ENCODE data around the gene ITIH3.

Gene ITIH3

DNA sequence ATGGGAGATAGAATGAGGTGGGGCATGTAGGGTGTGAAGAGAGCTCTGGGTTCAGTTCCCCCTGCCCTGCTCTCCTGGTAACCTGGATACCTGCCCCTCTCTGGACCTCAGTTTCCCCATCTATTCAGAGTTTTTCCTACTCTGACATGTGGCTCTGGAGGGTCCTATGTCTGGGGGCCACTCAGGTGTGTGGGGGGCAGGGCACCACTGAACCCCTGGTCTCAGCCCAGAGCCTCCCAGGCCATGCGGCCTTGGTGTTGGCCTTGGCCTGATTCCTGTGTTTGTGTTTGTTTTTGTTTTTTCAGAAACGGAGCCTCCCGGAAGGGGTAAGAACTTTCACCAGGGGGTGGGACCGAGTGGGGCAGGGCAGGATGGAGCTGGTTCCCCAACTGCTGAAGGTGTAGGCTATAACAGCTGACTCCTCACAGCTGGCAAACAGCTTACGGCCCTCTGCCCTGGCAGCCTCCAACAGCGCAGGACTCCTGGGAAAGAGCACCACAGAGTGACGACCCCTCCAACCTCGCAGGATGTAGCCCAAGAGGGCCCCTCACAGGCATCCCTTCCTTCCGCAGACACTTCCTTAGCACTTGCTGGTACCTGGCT is 803 bp downstream of the ITIH3 start:
- no peak for DNase-seq (ENCODE audit: low read depth in 2 of 2)

DNA sequence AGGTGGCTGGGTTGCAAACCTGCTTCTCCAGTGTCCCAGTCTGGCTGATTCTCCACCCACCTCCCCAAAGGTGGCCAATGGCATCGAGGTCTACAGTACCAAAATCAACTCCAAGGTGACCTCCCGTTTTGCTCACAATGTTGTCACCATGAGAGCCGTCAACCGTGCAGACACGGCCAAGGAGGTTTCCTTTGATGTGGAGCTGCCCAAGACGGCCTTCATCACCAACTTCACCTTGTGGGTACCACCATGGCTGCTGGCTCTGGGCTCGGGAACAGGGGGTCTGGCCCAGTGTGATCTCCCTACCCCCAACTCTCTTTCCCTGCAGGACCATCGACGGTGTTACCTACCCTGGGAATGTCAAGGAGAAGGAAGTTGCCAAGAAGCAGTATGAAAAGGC is 1.8 kb downstream of the ITIH3 start:
- no peak for DNase-seq (ENCODE audit: low read depth in 2 of 2)

DNA sequence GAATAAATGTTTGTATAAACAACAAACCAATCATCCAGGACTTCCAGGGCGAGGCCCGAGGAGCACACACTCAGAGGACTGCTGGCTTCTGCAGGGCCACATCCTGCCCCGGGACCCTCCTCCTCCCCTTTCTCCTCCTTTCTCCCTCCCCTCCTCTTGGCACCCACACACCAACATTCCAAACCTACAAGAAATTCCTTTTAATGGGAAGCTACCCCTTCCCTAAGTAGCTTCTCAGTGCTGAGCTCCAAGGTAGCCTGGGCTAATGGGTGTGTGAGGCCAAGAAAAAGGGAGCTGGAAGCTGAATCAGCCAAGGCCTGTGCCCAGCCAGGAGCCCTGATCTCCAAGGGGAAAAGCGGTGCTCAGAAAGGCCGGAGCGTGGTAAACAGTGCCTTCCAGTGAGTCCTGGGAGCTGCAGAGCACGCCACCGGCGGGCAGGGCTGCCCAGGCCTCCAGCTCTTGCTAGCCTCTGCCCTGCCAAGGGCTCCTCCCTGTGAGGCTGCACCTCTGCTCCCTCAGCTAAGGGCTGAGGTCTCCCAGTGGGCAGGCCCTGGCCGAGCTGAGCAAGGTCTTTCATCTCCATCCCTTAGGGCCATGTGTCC is 3.9 kb downstream of the ITIH3 start:
- DNase-seq (ENCODE audit: low read depth in 2 of 2), result no peak

DNA sequence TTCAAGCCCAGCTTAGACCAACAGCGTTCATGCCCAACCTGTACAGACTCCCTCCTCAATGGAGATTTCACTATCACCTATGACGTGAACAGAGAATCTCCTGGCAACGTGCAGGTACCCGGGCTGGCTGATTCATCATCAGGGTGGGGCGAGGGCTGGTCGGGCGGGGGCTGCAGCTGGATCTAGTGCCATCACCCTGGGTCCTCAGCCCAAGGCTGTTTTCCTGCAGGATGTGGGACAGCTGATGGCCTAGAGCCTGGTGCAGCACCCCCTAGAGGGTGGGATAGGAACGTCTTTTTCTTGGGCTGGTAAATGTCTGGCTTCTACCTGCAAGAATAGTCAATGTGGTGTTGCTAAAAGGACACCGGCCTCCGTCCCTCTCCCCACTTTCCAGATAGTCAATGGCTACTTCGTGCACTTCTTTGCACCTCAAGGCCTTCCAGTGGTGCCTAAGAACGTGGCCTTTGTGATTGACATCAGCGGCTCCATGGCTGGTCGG is 4.4 kb downstream of the ITIH3 start:
- no peak for DNase-seq (ENCODE audit: low read depth in 2 of 2)

DNA sequence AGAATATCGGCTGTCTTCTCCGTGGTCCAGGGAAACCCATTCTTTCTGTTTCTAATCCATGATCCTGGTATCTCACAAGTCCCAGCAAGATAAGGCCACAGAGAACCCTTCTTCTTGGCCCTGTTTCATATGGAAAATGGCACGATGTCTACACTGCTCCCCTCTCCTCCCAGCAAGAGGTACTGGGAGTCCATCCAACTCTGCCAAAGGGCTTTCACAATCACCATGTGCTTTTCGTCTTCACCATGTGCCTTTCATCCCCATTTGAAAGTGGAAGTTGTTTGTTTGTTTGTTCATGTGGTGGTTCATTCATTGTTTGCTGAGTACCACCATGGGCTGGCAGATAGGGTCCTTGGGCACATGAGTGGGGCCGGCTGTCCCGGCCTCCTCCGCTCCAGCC is 5.5 kb downstream of the ITIH3 start:
- DNase-seq (ENCODE audit: low read depth in 2 of 2), result no peak

DNA sequence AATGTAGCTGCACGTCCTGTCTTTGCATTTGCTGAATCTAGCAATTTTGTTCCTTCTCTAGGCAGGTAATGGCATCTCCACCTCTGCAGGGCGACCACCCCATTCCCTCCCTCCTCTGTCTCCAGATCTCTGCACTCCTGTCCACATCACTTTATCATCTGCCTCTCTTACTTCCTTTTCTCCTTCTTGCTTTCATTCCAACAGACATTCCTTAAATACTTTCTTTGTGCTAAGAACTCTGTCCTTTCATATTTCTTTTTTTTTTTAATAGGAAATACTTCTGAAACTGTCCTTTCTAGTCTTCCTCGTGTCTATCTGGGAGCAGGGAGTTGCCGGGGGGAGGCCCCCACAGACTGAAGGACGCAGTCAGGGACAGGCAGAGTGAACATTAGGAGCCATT is 7.2 kb downstream of the ITIH3 start:
- no peak for DNase-seq (ENCODE audit: low read depth in 2 of 2)

DNA sequence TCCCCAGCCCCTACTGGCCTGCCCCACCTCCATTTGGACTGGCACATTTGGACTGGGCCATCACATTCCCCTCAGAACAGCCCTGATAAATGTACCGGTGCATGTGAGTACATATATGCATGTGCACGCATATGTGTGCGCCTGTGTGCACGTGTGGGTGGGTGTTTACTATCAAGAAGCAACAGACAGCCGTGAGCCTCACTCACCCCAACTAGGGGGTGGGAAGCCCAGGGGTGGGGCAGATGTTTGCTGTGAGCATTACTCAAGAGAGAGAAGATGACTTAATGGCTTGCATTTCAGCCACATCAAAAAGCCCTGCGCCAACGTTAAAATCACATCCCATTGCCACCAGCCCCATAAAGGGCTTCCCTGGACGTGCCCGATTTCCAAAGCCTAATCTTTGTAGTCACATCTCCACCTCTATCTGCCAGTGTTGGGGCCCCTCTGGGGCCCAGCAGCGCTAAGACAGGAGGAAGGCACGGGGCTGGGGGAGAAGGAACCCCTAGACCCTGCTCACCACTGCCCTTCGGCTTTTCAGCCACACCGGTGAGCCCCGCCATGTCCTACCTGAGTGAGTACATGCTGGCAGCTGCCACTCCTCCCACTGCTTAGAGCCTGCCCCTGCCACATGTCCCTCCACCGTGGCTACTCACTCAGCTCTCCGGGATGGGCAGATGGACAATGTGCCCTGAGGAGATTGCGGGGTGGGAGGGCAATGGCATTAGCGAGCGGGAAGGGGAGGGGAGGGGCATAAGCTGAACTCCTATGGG is 10.9 kb downstream of the ITIH3 start:
- no peak for DNase-seq (ENCODE audit: low read depth in 2 of 2)

DNA sequence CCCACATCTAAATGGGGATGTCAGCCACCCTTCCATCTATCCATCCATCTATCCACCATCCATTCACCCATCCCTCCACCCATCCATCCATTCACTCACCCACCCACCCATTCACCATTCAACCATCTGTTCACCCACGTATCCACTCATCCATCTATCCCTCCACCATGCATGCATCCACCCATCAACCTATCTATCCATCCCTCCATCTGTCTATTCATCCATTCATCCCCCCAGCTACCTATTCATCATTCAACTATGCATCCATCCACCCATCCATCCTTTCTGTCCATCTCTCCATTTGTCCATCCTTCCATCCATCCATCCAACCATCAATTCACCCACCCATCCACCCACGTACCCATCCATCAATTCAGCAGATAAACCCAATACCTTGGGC is 14.6 kb downstream of the ITIH3 start:
- DNase-seq (ENCODE audit: low read depth in 2 of 2), result no peak

DNA sequence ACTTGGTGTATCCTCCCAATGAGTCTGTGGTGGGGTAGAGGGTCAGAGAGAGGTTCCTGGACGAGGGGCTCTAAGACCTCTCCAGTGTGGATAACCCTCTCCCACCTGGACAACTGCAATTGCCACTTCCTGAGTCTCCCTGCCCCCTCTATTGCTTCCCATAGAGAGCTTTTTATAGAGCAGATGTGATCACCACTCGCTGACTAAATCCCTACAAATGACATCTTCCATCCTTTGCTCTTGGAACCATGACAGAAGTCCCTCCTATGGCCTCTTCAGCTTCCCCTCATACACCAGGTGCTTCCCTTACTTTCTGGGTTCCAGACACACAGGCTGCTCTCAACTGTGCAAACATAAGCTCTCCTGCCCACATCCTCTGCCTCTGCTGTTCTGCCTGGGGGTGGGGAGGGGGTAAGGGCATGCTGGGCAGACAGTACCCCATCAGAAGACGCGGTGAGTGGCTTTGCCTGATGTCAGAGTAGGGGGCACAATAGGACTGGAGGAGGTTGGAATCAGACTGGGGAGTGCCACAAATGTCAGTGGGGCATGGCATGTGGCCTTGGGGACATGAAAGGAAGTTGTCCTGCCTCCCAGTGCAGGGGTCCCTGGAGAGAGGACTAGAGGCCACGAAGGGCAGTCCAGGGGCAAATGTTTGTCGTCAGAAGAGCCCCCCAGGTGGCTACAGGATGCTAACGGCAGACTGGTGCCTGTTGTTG is 15.2 kb downstream of the ITIH3 start:
- DNase-seq (ENCODE audit: low read depth in 2 of 2), result no peak

DNA sequence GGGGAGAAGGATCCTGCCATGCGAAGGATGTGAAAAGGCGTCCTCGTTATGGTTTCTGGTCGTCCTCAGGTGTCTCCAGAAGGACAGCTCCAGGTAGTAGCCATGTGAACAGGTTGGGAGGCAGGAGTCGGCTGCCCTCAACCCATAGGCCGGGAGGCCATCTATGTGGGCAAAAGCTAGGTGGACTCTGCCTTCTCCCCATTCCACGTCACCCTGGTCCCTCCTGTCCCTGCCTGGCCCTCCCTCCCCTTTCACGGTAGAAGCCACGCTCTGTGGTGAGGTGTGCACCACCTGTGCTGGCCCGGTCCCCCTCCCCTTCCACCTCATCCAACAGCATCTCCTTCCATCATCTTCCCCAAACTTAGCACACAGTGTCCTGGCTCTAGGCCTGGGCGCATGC is 16.3 kb downstream of the ITIH3 start:
- no peak for DNase-seq (ENCODE audit: low read depth in 2 of 2)

DNA sequence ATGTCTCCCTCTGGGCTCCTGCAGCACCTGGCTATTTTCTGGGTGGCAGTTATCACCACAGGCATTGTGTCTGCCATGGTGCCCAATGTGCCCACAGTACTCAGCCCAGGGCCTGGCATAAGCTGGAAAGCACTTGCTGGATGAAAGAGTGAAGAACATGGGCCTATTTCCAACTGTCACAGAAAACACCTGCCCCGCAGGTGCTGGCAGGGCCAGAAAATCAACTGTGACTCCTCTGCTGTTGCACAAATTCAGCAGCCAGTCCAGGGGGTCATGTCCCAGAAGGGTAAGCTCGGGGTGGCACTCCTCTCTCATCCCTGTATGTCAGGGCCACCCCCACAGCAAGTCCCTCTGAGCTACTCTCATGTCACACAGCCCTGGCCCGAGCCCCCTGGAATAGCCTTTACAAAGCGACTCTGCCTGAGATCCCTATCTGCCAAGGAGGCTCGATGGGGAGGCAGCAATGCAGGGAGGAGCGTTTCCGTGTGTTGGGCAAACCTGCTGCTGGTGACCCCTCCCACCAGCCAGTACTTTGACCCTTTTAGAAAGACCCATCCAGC is 16.9 kb downstream of the ITIH3 start:
- DNase-seq (ENCODE audit: low read depth in 2 of 2), result no peak

DNA sequence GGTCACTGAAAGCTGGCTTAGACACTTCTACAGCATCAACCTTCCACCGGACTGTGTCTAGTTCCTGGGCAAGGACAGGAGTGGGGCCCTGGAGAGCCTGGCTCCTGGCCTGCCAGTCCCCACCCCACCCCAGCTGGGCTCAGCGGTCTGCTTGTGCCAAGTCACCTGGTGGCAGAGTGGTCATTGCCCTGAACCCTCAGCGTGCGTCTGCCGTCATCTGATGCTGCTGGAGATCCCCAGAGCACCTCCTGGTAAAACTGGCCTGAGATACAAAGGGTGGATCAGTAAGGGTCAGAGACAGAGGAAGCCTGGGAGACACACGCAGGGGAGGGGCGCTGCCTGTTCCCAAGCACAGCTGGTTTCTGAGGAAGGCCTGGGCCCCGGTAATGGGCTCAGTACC is 19.2 kb downstream of the ITIH3 start:
- no peak for DNase-seq (ENCODE audit: low read depth in 2 of 2)

DNA sequence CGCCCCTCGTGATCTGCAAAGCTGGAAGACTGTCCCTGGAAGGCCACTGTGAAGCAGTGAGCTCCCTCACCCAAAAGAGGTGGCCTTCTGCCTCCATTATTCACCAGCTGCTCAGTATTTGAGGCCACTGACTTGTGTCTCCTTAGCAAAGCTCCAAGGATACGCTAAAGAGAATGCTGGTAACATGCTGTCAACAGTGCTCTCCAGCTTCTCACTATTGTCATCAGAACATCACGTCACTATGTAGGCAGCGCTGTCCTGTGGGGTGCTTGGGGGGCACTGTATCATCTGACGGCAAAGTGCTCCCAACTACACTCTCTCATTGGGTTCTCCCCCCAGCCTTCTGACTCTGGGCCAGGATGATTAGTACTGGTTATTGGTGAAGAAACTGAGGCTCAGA is 21.6 kb downstream of the ITIH3 start:
- no peak for DNase-seq (ENCODE audit: low read depth in 2 of 2)

DNA sequence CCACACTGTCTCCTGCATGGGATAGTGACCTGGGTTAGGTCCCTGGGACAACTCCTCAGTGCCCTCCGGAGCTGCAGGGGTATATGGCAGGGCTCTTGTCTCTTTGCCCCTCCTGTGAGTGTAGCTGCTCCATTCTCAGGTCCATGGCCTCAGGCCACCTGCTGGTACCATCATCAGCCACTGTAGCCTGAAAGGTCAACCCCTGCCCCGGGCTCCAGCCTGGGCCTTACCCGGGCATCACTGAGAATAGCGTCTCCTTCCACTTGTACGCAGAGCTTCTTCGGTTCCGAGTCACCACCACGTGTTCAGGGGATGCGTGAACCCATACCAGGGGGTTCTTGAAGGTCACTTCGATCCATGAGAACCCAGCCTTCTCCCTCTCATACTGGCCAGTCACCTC is 22.1 kb downstream of the ITIH3 start:
- no peak for DNase-seq (ENCODE audit: low read depth in 2 of 2)

DNA sequence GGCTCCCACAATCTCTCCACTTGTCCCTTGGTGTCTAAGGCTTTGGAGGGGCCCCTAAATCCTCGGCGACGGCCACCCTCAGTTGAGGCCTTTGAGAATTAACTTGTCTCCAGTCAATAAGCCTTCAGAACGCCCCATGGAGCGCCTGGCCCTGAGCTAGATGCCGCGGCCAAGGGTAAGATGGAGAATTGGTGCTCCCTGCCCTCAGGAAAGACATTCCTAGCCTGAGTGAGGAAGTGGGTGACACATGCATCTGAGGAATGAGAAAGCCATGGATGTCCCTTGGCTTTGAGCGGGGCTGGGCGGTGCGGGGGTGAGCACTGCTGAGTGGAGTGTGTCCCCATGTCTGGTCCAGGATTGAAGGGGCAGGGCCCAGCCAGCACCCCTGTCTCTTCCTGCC is 22.6 kb downstream of the ITIH3 start:
- no peak for DNase-seq (ENCODE audit: low read depth in 2 of 2)

DNA sequence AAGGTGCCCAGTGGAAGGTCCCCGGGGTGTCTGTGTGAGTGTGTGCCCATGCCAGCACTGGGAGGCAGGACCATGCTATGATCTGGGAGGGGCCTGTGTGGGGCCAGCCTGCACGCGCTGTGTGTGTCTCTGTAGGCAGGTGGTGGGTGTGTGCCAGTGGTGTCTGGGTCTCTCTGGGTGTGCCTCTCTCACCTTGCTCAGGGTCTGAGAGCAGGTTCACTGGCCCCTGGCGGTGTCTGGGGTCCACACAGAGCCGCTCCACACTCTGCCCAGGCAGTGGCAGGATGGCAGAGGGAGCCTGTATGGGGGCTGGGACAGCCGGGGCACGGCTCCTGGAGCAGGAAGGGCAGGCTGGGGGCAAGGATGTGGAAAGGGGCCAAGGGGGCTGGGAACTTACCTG is 23.3 kb downstream of the ITIH3 start:
- no peak for DNase-seq (ENCODE audit: low read depth in 2 of 2)

DNA sequence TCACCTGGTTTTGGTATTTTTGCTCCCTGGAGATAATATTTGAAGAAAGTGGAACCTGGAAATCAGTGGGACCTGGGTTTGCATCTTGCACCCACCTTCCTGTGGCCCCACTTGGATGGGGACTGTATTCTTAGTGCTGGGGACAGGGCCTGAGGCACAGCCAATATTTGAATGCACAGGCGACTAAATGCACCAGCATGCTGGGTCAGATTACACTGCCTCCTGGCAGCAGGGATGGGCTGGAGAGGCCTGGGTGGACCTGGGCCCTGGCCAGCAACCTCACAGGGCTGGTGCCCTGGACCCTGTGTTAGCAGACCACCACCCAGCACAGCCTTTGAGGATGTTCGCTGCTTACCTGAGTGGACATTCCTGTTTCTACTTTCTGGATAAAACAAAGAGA is 25.3 kb downstream of the ITIH3 start:
- DNase-seq (ENCODE audit: low read depth in 2 of 2), result no peak

DNA sequence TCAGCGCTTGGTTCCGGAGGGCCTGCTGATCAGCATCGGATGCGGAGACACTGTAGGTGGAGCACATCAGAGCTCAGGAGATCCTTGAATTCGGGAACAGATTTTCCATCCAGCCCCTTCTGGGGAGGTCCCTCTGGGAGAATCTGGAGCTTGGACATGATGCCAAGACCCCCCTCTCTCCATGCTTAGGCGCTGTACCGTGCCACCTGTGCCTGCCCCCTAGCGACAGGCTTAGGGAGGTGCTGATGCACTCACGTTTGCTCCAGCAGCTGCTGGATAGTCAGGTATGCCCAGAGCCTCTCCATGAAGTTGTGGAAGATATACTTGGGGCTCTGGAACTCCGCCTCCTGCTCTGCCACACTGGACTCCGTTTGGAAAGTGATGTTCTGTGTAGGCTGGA is 26.1 kb downstream of the ITIH3 start:
- no peak for DNase-seq (ENCODE audit: low read depth in 2 of 2)

DNA sequence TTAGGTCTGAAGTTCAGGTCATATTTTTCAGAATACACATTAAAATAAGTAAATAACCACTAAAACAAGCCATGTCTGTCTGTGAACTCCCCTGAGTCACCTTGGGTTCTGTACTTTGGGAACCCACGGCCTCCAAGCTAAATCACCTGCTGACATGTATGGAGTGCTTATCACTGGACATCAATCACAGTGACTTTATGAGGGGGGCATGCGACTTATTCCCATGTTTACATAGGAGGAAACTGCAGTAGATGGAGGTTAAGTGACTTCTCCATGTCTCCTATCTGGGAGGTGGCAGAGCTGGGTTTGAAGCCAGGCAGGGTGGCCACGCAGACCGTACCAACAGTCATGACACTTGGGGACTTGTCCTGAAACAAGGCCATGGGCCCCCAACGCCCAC is 27.8 kb downstream of the ITIH3 start:
- no peak for DNase-seq (ENCODE audit: low read depth in 2 of 2)

DNA sequence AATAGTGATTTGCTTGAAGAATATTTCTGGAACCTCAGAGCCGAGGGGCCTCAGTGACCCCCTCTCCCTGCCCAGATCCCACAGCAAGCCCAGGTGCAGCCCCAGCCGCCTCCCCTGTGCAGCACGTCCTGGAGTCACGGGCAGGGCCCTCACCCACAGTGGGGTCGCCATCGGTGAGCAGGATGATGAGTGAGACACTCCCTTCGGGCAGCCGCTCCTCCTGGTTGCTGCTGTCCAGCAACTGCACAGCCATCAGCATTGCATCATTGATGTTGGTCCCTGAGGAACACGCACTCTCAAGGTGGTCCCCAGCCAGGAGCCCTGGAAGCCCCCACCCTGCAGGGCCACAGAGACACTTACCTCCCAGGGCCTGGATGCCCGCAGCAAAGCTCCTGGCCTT is 29.4 kb downstream of the ITIH3 start:
- no peak for DNase-seq (ENCODE audit: low read depth in 2 of 2)

DNA sequence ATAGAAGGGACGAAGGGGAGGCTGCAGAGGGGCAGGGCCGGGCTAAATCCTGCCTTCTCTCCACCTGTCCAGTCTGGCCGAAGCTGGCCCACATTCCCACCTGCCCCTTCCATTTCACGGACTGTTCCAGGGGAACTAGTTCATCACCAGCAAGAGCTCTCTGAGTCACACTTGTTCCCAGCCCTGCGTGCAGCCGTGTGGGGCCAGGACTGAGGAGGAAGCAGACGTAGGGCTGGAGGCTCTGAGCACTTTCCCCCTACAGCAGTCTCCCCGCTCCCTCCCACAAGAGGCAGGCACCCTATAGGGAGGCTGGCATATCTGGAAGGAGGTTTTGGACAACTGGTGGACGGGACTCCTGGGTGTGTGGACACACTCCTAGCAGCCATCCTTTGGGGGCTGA is 32.8 kb downstream of the ITIH3 start:
- no peak for DNase-seq (ENCODE audit: low read depth in 2 of 2)

DNA sequence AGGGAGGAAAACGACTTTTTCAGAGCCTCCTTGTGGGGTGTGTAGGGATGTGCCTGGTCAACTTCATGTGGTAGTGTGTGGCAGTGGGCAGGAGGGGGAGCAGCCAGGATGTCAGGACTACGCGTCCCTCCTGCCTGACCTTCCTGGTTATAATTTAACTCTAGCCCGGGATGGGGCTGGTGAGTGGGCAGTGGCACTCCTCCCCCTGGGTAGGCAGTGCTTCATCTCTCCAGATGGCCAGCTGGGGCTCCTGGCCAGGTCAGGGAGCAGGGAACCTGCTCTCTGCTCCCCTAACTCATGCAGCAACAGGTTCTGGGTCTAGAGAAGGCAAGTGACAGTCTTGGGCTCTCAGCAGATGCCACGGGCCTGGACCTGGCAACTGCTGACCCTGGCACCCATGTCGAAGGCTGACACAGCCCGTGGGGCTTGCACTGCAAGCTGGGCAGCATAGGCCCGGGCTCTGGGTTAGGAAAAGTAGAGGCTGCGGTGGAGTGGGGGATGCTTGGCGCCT is 33.3 kb downstream of the ITIH3 start:
- no peak for DNase-seq (ENCODE audit: low read depth in 2 of 2)

Measured in stimulated activated CD4-positive, alpha-beta T cell treated with anti-CD3 and anti-CD28 coated beads, Interleukin-1b, Interleukin-23, amount 100 ng/mL, for 1 hour (primary cell).